ENCODE data around the gene FAM135A. TPM values are rescaled to one million over a fixed set of nuclear protein-coding genes. Genes with fewer than 3 reads are reported as not detected.

The FAM135A gene
- total and polyA plus RNA-seq, 2 of the 8 experiments (the other 6 are each of a cell fraction or from before 2014, with no cell fraction given), result 17.4 to 35.7 TPM

DNA sequence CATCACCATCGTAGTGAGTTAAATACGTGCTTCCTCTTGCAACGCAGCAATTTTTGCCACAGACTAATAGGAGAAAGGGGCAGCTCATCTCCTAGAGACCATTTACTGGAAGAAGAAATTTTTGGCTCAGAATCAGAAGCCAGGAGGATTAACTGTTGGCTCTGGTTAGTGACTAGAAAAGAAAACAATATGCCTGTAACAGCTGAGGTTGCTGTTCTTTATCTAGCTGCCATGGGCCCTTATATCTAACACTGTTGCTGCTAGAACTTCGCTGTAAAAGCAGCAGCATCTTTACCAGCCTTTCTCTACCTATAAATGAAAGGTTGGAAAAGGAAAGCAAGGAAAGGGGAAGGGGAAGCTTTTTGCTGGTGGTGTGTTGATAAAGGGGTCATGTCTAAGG is 65.9 kb downstream of the FAM135A start:
- H3K79me1 ChIP-seq (ENCODE audit: low read depth, low read length), result no peaks in the 10 kb centered on the region
- H3K4me1 ChIP-seq (replicated peaks in 1 of 4; ENCODE audit: control insufficient read depth in 3 of 4, insufficient read depth in 4 of 4, low read length in 3 of 4), result peaks cover 0 to 6% (median 2%) of the 10 kb centered on the region in 4 experiments; a peak in 2 of 7 replicates
- no peak overlapping the region for H3K56ac ChIP-seq (replicated peaks; ENCODE audit: insufficient read length, low read depth, low read length)
- no peak overlapping the region for H3K23ac ChIP-seq (ENCODE audit: insufficient read length)
- no peak overlapping the region for H2BK12ac ChIP-seq (ENCODE audit: low read depth, low read length)
- H3K4me3 ChIP-seq (ENCODE audit: extremely low read depth in 1 of 4, insufficient read depth in 2 of 4, low read depth in 3 of 4, low read length in 4 of 4), result no peak overlapping the region
- no peak overlapping the region for H2BK5ac ChIP-seq (ENCODE audit: low read depth, low read length)
- no peaks in the 10 kb centered on the region for H3K27me3 ChIP-seq (replicated peaks in 1 of 4; ENCODE audit: control insufficient read depth in 3 of 4, extremely low read depth in 1 of 4, insufficient read depth in 3 of 4, low read length in 3 of 4)
- no peak overlapping the region for H3K4ac ChIP-seq (replicated peaks; ENCODE audit: insufficient read length, low read depth, low read length)
- DNase-seq (ENCODE audit: low read depth in 1 of 2, low spot score in 2 of 2) (no peak), FAIRE-seq (no peak)
- H3K27ac ChIP-seq (ENCODE audit: low read depth, low read length), result no peak overlapping the region
- no peaks in the 10 kb centered on the region for H3K9me3 ChIP-seq (ENCODE audit: insufficient read depth in 2 of 2, low read depth in 1 of 2, low read length in 1 of 2)
- no peak overlapping the region for H2BK120ac ChIP-seq (replicated peaks; ENCODE audit: low read depth, low read length)
- H3K9ac ChIP-seq (replicated peaks in 1 of 4; ENCODE audit: extremely low read depth in 1 of 4, low read depth in 3 of 4, low read length in 3 of 4), result no peak overlapping the region
- H4K5ac ChIP-seq (ENCODE audit: insufficient read length, low read depth, low read length), result no peak overlapping the region
- H4K91ac ChIP-seq (replicated peaks; ENCODE audit: insufficient read length, low read length), result no peak overlapping the region
- H3K79me2 ChIP-seq (ENCODE audit: control insufficient read depth in 1 of 2, insufficient read depth in 2 of 2, low read length in 2 of 2), result no peaks in the 10 kb centered on the region
- H4K20me1 ChIP-seq (replicated peaks in 1 of 2; ENCODE audit: control insufficient read depth in 1 of 2, insufficient read depth in 2 of 2, low read length in 2 of 2), result no peaks in the 10 kb centered on the region
- no peaks in the 10 kb centered on the region for H3K23me2 ChIP-seq (ENCODE audit: low read depth, low read length)
- no peak overlapping the region for H3K18ac ChIP-seq (ENCODE audit: extremely low read depth, low read length)
- H3K14ac ChIP-seq (ENCODE audit: insufficient read length), result no peak overlapping the region
- H3K36me3 ChIP-seq (ENCODE audit: control insufficient read depth in 2 of 4, insufficient read depth in 4 of 4, low read length in 3 of 4), result peaks cover 0 to 32% (median 7%) of the 10 kb centered on the region in 4 experiments; a peak in 4 of 8 replicates
- H2AK5ac ChIP-seq (ENCODE audit: low read depth, low read length), result no peak overlapping the region
- H2BK15ac ChIP-seq (ENCODE audit: low read length), result no peak overlapping the region
- no peak overlapping the region for H3K4me2 ChIP-seq (ENCODE audit: insufficient read depth in 1 of 2, low read depth in 2 of 2, low read length in 2 of 2)
- ChIA-PET POLR2A (ENCODE audit: partially characterized antibody) (no interaction called here), CTCF (ENCODE audit: partially characterized antibody) (no interaction called here)
- H2AFZ ChIP-seq (ENCODE audit: low read length), result no peak overlapping the region
- no peak overlapping the region for H2BK20ac ChIP-seq (ENCODE audit: low read length)
- 98% methylated on average over 4 of the region's 4 CpGs; no CpG with 5 or more reads in 1 of the 2 experiments for WGBS, 2 experiments (ENCODE audit: extremely low coverage in 1 of 2, insufficient coverage in 1 of 2, insufficient read length in 1 of 2, insufficient replicate concordance in 2 of 2, low coverage in 1 of 2, low lambda C conversion rate in 2 of 2, missing lambda C conversion rate in 1 of 2)
- no peak overlapping the region for H4K8ac ChIP-seq (ENCODE audit: extremely low read depth, insufficient read depth, low read length)
- TF ChIP-seq RFX5 (IDR thresholded peaks at IDR 0.05; ENCODE audit: borderline replicate concordance, low read depth, low read length), result no peak
- TF ChIP-seq HDAC2 (IDR thresholded peaks at IDR 0.05; ENCODE audit: borderline replicate concordance in 1 of 2, low read depth in 2 of 2, low read length in 2 of 2), result no peak
- no peak for TF ChIP-seq CHD1 (IDR thresholded peaks at IDR 0.05; ENCODE audit: low read depth, low read length)
- TF ChIP-seq SRF (IDR thresholded peaks at IDR 0.05; ENCODE audit: low read depth, low read length), result no peak
- no peak for TF ChIP-seq BCL11A (IDR thresholded peaks at IDR 0.05; ENCODE audit: low read depth in 2 of 2, low read length in 2 of 2)
- no peak for TF ChIP-seq CBX8 (IDR thresholded peaks at IDR 0.05; ENCODE audit: borderline replicate concordance, low read depth, low read length)
- no peak for TF ChIP-seq CREB1 (IDR thresholded peaks at IDR 0.05)
- TF ChIP-seq GTF2F1 (IDR thresholded peaks at IDR 0.05; ENCODE audit: borderline replicate concordance, low read depth, low read length), result no peak
- TF ChIP-seq POLR2A (IDR thresholded peaks at IDR 0.05; ENCODE audit: control extremely low read depth in 1 of 2, low read depth in 2 of 2, low read length in 2 of 2), result no peak
- TF ChIP-seq SAP30 (IDR thresholded peaks at IDR 0.05; ENCODE audit: insufficient read depth, insufficient replicate concordance, low read length), result no peak
- TF ChIP-seq KDM4A (IDR thresholded peaks at IDR 0.05; ENCODE audit: low read depth, low read length, severe bottlenecking), result no peak
- TF ChIP-seq, protein P1, sequence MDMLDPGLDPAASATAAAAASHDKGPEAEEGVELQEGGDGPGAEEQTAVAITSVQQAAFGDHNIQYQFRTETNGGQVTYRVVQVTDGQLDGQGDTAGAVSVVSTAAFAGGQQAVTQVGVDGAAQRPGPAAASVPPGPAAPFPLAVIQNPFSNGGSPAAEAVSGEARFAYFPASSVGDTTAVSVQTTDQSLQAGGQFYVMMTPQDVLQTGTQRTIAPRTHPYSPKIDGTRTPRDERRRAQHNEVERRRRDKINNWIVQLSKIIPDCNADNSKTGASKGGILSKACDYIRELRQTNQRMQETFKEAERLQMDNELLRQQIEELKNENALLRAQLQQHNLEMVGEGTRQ (IDR thresholded peaks at IDR 0.05; ENCODE audit: low read length), result no peak
- no peak for TF ChIP-seq RAD21 (IDR thresholded peaks at IDR 0.05 in 1 of 2, conservative IDR thresholded peaks at IDR 0.05 in 1 of 2; ENCODE audit: low read depth in 2 of 2, low read length in 2 of 2)
- TF ChIP-seq CHD2 (IDR thresholded peaks at IDR 0.05; ENCODE audit: low read length), result no peak

All from H1 (cell line).